HT1080 (cell line): ENCODE results near the gene HOXA10. TPM values are rescaled to one million over a fixed set of nuclear protein-coding genes. Genes with fewer than 3 reads are reported as not detected.

Source experiments
- DNase-seq: peaks from one replicate; pipeline ENCODE4 v3.0.0-alpha.2; 2015; ENCODE audit warnings: low read depth
- total RNA-seq: library from RNA; depleted of rRNA; stranded (reverse); fragments of >200 nt; shearing (Covaris generic); gene quantifications from 2 replicates; pipeline ENCODE4 v1.2.3, GENCODE V29; 2014

HOXA10 gene
- total RNA-seq, 1 experiment from 2014 or later, result 29.3 TPM

GRCh38 chr7:27146491-27147198 lies 27.5 kb downstream of the HOXA10 start:
- DNase-seq, result no peak

DNA sequence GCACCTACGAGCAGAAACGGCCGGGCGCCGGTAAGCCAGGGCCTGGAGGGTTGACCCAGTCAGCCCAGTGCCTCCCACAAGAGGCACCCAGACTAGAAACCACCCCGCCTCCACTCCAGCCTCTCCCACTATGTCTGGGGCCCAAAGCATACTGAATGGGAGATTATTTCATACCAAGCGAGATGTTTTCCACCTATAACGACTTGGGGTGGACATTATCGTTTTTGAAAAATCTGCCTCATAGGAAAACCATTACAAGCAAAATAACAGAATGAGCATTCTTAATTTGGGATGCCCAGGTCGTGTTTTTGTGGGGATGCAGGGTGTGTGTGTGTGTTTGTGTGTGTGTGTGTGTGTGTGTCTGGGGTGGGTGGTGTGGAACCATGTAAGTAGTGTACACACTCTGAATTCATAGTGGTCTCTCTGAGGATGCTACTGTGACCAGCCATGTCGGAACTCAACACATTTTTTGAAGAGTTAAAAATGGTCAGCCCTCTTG lies 28.2 kb downstream of the HOXA10 start:
- DNase-seq, result no peak

DNA sequence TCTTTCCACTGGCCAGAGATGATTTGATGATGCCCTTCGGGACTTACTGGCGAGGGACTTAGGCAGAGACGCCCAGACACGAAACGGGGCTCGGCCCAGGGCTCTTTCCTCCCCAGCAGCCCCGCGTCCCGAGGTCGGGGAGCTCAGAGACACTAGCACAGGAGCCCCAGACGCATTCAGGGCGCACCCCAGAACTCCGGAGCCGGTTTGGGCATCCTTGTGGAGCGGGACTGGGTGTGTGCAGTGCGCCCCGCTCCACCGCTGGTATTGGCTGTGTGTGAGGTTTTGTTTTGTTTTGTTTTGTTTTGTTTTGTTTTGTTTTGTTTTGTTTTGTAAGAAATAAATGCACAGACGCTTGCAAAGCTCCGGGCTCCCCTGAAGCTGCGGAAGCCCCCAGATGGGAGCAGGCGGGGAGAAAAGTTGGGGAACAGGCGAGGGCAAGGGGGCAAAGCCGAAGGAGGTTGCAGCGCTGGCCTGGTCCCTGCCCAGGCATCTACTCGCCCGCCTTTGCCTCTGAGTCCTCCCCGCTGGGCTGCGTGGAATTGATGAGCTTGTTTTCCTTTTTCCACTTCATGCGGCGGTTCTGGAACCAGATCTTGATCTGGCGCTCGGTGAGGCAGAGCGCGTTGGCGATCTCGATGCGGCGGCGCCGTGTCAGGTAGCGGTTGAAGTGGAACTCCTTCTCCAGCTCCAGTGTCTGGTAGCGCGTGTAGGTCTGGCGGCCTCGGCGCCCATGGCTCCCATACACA lies 28.8 kb downstream of the HOXA10 start:
- no peak for DNase-seq

DNA sequence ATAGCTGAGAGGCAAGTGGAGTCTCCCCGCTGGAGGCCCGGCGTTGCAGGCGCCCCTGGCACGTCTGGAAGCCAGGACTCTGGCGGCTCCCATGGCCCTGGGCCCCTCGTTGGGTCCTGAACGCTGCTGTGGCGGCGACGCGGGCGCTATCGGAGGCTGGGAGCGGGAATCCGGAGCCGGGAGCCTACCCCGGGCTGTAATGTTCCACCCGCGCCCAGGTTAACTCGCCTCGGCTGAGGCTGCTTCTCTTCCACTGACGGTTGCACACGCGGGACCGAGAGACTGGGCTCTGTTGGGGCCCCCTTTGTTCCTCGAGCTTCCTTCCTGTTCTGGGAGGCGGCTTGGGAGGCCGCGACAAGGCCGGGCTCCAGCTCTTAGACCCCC lies 29.3 kb downstream of the HOXA10 start:
- no peak for DNase-seq

DNA sequence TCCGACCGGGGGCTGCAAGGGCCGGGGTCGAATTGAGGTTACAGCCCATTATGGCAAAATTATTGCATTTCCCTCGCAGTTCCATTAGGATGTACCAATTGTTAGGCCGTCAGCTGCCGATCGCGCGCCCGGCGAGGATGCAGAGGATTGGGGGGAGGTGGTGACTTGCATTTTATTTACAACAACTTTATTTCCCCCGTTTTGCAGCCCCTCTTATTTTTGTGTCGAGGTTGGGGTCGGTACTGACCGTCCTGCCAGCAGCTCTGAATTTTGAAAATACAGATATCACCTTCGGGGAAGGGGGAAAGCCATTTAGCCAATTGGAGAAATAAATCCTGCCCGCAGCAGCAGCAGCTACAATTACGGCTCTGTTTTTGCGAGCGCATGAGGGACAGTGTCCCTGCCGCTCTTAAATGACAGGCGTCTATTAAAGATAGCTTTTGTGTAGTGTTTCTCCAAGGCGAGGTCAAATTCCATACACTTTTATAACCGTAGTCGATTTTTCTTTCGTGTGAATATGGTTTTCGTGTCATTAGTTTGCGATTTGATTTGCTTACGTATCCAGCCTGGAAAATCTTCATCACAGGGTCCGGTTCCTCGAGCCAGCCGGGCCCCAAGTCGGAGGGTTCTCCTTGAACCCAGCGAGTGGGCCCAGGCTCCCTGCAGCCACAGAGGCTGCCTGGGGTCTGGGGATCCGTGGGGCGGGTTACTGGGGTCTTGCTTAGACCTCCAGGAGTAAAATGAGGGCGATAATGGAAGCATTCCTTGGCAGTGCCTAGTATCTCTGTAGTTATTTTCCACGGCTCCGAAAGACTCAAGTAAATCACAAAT lies 30.0 kb downstream of the HOXA10 start:
- DNase-seq, result no peak

- DNase-seq, result no peak
Measured at GRCh38 chr7:27143023-27143949, 30.8 kb downstream of the HOXA10 start, which contains the start of gene HOXA5. HOXA5 (minus strand) TSS chr7:27143681; CDS start chr7:27143607, 74 bp downstream.

GRCh38 chr7:27142580-27143022 lies 31.5 kb downstream of the HOXA10 start:
- DNase-seq, result no peak

DNA sequence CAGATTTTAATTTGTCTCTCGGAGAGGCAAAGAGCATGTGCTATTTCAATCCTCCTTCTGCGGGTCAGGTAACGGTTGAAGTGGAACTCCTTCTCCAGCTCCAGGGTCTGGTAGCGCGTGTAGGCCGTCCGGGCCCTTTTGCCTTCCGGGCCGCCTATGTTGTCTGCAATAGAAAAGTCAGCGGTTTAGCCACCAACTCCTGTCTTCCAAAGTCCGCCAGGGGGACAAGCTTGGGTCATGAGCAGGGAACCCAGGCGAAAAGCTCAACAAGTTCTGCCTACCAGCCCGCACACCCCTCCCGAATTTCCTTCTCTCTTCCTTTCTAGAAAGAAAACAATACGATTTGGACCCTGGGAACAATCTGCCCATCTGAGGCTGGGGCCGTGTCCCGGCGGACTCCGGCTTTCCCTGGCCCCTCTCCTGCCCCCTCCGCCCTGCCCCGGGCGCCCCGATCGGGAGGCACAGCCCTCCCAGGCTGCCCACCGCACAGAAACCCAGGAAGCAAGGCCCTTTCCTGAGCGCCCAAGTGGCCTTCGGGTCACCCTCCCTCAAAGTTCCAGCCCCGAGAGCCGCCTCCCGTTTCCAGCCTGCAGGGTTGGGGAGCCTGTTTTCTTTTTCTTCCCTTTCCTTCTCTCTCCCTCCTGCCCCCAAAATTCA lies 32.1 kb downstream of the HOXA10 start:
- DNase-seq, result no peak

DNA sequence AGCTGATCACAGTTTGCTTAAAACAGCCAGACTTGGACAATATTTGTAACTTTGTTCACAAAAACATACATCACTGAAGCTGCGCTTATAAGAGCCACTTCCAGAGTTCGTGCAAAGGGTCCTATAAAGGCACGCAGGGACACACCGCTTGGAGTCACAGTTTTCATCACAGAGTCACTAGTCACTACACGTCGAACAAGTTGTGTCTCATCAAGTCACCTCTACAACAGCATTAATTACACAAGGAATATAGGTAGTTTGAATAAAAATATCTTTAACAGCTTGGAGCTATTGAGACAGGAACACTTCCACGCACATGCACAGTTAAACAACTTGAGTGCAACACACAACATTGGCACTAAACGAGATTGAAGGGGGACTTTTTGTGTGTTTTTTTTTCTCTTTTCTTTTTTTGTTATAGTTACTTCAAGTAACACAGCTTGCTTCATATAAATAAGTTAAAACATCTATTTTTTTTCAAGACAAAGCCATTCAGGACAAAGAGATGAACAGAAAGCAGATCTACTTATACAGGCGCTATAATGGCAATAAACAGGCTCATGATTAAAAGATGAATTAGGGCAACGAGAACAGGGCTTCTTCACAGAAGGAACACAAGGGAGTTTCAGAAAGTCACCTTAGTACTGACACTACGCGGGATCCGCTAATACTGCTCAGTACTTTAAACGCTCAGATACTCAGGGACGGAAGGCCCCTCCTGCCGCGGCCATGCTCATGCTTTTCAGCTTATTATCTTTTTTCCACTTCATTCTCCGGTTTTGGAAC lies 32.8 kb downstream of the HOXA10 start:
- DNase-seq, result no peak

DNA sequence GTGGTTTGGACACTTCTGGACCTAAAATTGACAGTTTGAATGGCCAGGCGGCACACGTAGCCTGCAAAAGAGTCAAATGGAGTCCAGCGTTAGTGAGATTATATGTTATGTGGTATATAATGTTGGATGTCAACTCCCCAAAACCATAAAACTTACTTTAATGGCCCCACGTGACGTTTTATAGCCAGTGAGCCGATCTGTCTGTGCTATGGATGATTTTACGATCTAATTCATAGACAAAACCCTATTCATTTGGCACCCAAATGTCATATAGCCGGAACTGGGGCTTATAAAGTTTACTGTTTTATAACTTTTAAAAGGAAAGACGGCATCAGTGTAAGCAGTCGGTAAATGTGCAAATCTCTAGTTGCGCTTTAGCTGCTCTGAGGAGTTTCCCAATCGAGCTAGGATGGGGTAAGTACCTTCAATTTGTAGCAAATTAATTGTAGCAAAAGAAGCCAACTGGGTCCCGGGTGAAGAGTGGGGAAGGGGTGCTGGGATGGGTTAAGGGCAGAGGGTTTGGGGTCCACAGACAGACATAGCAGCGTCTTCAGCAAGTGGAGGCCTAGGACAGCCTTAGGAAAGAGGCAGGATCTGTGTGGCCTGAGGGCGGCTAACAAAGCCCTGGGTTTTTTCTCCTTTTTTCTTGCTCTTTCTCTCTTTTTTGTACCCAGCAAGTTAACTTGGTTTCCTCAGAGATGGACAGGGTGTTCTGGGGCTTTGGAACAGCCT lies 33.8 kb downstream of the HOXA10 start:
- DNase-seq, result no peak

DNA sequence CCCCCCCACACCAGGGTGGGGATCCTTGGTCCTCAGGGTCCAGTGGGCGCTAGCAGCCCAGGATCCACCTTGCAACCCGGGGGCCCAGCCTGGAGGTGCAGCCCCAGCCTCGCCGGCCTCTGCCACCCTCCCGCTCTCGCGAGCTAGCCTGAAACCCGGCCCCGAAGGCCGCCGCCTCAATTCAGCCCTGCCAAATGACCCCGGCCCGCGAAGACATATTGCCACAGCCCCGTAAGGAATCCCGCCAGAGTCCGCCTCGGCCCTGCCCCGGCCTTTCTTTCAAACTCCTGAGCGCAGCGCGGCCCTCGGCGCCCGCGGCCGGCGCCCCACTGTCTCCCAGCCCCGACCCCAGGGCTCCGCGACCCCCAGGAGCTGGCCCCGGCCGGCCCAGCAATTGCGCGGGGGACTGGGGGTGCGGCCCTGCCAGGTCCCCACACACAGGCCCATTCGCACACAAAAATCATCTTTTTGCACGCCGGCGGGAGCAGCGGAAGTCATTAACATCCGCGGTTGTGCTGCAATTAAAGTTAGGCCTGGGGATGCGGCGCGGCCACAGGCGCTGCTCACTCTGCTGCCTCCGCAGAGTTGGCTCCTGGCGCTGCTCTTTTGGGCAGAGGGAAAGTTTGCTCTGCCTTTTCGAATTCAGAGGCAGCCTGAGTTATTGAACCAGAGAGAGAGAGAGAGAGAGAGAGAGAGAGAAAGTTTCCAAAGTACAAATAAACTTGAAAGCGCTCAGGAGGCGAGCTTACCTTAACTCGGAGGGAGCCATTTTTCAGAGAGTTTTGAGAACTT lies 34.6 kb downstream of the HOXA10 start:
- DNase-seq, result no peak

DNA sequence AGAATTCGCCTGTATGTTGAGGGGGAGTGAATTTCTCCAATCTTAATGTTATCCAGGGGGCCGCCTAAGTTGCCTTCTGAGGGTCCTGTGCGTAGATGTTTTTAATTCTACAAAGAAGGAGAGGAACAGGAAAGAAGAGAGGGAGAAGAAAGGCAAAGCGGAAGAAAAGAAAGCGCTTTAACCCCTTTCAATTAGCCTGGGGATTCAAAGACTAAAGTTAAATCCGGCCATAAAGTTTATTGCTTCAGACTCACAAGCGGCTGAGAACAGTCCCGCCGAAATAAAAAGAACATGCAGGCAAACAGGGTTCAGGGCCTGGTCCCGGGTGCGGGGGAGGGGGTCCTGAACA lies 35.2 kb downstream of the HOXA10 start:
- DNase-seq, result no peak

- no peak for DNase-seq
Measured at GRCh38 chr7:27138472-27138871, 35.6 kb downstream of the HOXA10 start.

GRCh38 chr7:27137640-27138315 lies 36.3 kb downstream of the HOXA10 start:
- no peak for DNase-seq

DNA sequence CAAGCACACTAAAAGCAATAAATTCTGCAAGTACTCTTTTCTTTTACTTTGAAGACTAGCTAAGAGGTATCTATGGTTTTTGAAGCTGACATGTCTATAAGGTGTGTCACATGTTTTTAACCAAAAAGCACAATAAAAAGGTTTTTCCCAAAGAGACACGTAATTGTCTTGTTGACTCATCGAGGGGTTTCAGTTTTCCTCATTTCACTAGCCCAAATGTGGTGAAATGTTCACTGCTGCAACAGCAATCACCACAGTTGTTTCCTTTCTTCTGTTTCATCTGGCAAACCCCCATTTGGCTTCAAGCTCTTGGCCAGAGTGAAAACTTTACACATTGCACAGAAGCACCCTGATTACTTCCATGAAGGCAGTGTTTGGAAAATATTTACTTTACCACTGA lies 39.7 kb downstream of the HOXA10 start:
- DNase-seq, result peak; percentile 93

DNA sequence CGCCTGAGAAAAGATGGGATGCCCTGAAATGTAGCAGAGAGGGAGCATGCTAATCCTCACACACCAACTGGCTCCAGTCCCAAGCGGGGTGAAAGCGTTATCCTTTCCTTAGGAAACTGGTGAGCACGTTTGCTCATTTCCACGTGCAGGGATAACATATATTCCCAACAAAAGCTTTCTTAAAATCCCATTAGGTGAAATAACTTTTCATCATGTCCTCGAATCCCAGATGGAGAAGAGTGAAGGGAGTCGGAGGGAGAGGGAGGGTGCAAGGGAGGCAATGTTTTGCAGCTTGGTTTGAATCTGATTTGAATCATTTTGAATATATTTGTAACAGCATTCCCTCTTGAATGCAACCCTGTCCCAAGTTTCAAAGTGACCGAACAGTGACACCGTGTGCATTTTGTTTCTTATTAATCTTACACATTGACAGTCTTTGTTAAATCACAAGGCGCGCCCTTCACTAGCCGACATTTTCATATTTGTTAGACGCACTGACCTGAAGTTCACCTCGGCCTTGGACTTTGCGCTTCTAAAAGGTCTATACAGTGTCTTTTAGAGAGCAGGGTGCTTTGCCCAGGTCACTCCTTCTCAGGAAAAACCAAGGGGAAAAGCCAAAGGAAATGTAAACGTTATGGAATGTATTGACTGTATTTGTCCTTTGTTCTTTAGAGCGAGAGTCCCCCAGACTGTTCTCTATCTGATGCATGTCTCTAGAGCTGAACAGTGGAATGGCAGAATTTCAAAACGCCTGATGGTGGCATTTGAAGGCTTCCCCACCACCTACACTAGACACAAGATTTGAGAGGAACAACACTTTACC lies 40.5 kb downstream of the HOXA10 start:
- no peak for DNase-seq
